HCT116 (cell line): ENCODE data around the gene C1R.

ENCODE experiments used
- CBX3 ChIP-seq: IDR thresholded peaks from 2 replicates; pipeline ENCODE4 v1.6.1; 2012; ENCODE audit warnings: low read depth
- CEBPB ChIP-seq: IDR thresholded peaks from 2 replicates; pipeline ENCODE4 v1.6.1; 2012; ENCODE audit warnings: low read depth
- EZH2 ChIP-seq: fragments of 200-600 bp; sonication (generic); IDR thresholded peaks from 2 replicates; pipeline ENCODE4 v1.6.1; 2017; ENCODE audit warnings: antibody characterized with exemption, mixed run types
- POLR2A ChIP-seq: IDR thresholded peaks from 2 replicates; pipeline ENCODE4 v1.7.0; 2011; ENCODE audit warnings: borderline replicate concordance; ENCODE audit not compliant: insufficient read depth, insufficient read length; ENCODE audit errors: extremely low read depth
- POLR2AphosphoS5 ChIP-seq: IDR thresholded peaks from 2 replicates; pipeline ENCODE4 v1.6.1; 2011; ENCODE audit warnings: mild to moderate bottlenecking, low read depth, low read length, moderate library complexity
- RAD21 ChIP-seq: IDR thresholded peaks from 2 replicates; pipeline ENCODE4 v1.6.1; 2012; ENCODE audit warnings: low read depth, mild to moderate bottlenecking
- SP1 ChIP-seq: IDR thresholded peaks from 2 replicates; pipeline ENCODE4 v1.6.1; 2012; ENCODE audit warnings: low read depth
- YY1 ChIP-seq: IDR thresholded peaks from 2 replicates; pipeline ENCODE4 v1.6.1; 2011; ENCODE audit warnings: low read length, low read depth, moderate library complexity, mild to moderate bottlenecking; ENCODE audit not compliant: insufficient replicate concordance; ENCODE audit errors: extremely low read depth
- TF ChIP-seq, protein P1 (sequence below): IDR thresholded peaks from 2 replicates; pipeline ENCODE4 v1.6.1; 2012
- TF ChIP-seq, protein P2 (sequence below), 3 experiments: fragments of 200-600 bp in 1 of 3; sonication (generic) in 1 of 3; IDR thresholded peaks in 2 of 3; conservative IDR thresholded peaks in 1 of 3; 2 replicates each; pipeline ENCODE4 v1.5.1; 2012 to 2017; ENCODE audit warnings: low read depth in 2 of 3, low read length in 2 of 3, antibody characterized with exemption in 1 of 3, borderline replicate concordance in 1 of 3, control low read depth in 1 of 3, mild to moderate bottlenecking in 1 of 3, mixed read lengths in 1 of 3, mixed run types in 1 of 3, moderate library complexity in 1 of 3; ENCODE audit not compliant: insufficient read depth in 1 of 3
- TF ChIP-seq, protein P3 (sequence below): IDR thresholded peaks from 2 replicates; pipeline ENCODE4 v1.6.1; 2012; ENCODE audit warnings: low read depth
- TF ChIP-seq, protein P4 (sequence below): IDR thresholded peaks from 2 replicates; pipeline ENCODE4 v1.6.1; 2012

DNA sequence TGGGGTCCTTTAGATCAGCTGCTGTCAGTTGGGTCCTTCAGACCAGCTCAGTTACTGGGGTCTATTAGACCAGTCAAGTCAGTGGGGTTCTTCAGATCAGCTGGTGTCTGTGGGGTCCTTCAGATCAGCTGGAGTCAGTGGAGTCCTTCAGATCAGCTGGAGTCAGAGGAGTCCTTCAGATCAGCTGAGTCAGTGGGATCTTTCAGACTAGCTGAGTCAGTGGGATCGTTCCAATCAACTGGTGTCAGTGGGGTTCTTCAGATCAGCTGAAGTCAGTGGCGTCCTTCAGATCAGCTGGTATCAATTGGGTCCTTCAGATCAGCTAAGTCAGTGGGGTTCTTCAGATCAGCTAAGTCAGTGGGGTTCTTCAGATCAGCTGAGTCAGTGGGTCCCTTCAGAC lies 59.3 kb downstream of the C1R start:
- TF ChIP-seq CEBPB (no peak), EZH2 (no peak), POLR2AphosphoS5 (no peak), RAD21 (no peak), SP1 (no peak), POLR2A (no peak), CBX3 (no peak), YY1 (no peak)
- TF ChIP-seq, protein P1, sequence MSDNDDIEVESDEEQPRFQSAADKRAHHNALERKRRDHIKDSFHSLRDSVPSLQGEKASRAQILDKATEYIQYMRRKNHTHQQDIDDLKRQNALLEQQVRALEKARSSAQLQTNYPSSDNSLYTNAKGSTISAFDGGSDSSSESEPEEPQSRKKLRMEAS, result no peak
- TF ChIP-seq, protein P2, sequence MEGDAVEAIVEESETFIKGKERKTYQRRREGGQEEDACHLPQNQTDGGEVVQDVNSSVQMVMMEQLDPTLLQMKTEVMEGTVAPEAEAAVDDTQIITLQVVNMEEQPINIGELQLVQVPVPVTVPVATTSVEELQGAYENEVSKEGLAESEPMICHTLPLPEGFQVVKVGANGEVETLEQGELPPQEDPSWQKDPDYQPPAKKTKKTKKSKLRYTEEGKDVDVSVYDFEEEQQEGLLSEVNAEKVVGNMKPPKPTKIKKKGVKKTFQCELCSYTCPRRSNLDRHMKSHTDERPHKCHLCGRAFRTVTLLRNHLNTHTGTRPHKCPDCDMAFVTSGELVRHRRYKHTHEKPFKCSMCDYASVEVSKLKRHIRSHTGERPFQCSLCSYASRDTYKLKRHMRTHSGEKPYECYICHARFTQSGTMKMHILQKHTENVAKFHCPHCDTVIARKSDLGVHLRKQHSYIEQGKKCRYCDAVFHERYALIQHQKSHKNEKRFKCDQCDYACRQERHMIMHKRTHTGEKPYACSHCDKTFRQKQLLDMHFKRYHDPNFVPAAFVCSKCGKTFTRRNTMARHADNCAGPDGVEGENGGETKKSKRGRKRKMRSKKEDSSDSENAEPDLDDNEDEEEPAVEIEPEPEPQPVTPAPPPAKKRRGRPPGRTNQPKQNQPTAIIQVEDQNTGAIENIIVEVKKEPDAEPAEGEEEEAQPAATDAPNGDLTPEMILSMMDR (IDR thresholded peaks at IDR 0.05 in 2 of 3, conservative IDR thresholded peaks at IDR 0.05 in 1 of 3; ENCODE audit: borderline replicate concordance in 1 of 3, insufficient read depth in 1 of 3, low read depth in 2 of 3, low read length in 2 of 3), result no peak
- TF ChIP-seq, protein P3, sequence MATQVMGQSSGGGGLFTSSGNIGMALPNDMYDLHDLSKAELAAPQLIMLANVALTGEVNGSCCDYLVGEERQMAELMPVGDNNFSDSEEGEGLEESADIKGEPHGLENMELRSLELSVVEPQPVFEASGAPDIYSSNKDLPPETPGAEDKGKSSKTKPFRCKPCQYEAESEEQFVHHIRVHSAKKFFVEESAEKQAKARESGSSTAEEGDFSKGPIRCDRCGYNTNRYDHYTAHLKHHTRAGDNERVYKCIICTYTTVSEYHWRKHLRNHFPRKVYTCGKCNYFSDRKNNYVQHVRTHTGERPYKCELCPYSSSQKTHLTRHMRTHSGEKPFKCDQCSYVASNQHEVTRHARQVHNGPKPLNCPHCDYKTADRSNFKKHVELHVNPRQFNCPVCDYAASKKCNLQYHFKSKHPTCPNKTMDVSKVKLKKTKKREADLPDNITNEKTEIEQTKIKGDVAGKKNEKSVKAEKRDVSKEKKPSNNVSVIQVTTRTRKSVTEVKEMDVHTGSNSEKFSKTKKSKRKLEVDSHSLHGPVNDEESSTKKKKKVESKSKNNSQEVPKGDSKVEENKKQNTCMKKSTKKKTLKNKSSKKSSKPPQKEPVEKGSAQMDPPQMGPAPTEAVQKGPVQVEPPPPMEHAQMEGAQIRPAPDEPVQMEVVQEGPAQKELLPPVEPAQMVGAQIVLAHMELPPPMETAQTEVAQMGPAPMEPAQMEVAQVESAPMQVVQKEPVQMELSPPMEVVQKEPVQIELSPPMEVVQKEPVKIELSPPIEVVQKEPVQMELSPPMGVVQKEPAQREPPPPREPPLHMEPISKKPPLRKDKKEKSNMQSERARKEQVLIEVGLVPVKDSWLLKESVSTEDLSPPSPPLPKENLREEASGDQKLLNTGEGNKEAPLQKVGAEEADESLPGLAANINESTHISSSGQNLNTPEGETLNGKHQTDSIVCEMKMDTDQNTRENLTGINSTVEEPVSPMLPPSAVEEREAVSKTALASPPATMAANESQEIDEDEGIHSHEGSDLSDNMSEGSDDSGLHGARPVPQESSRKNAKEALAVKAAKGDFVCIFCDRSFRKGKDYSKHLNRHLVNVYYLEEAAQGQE, result no peak
- TF ChIP-seq, protein P4, sequence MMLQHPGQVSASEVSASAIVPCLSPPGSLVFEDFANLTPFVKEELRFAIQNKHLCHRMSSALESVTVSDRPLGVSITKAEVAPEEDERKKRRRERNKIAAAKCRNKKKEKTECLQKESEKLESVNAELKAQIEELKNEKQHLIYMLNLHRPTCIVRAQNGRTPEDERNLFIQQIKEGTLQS, result no peak
